HepG2 (cell line): ENCODE results near the gene KARS1. TPM values are rescaled to one million over a fixed set of nuclear protein-coding genes. Genes with fewer than 3 reads are reported as not detected.

Experiments used
- ATAC-seq: fragments of 200-7000 bp; cut with Tn5 transposase; 3 replicates; pipeline ENCODE4 v1.9.1; 2020; ENCODE audit warnings: mild to moderate bottlenecking, moderate library complexity
- BruUV-seq: library from RNA; stranded (reverse); fragments of 400-500 nt; replicated peaks from 2 replicates; lab custom pipeline; 2021; lab: Mats Ljungman, UMichigan
- CTCF ChIA-PET: fragments of 300-600 bp; formaldehyde crosslinking; extraction: SDS; loops from one replicate; lab custom pipeline; 2021; ENCODE audit warnings: low total read pairs, inconsistent platforms, low intra/inter-chr PET ratio; lab: Yijun Ruan, JAX
- POLR2A ChIA-PET: fragments of 350-600 bp; sonication (Branson Sonifier 250); formaldehyde crosslinking; loops from one replicate; lab custom pipeline; 2020; ENCODE audit warnings: antibody characterized with exemption, inconsistent platforms; lab: Yijun Ruan, JAX
- DNase-seq: peaks from one replicate; pipeline ENCODE4 v3.0.0-alpha.2; 2015; ENCODE audit warnings: low spot score
- FAIRE-seq: peaks from 3 replicates; lab custom pipeline; 2011; peaks lifted over from hg19 to GRCh38; lab: Jason Lieb, UNC
- H2AFZ ChIP-seq: one replicate; pipeline ENCODE4 v1.6.1; 2011; ENCODE audit warnings: low read length, inconsistent platforms
- H3K27ac ChIP-seq: fragments of 300-600 bp; 3 replicates; pipeline ENCODE4 v1.8.0; 2011; ENCODE audit warnings: mixed run types, mild to moderate bottlenecking, mixed read lengths, low read length, inconsistent platforms; ENCODE audit not compliant: insufficient read depth; ENCODE audit errors: extremely low read length
- H3K27me3 ChIP-seq, 2 experiments: fragments of 200-600 bp in 1 of 2; 2 replicates in 1 of 2; 3 replicates in 1 of 2; pipeline versions ENCODE4 v1.6.0 to v1.8.0; 2011; ENCODE audit warnings: low read length in 2 of 2, mild to moderate bottlenecking in 2 of 2, moderate library complexity in 2 of 2, inconsistent platforms in 1 of 2; ENCODE audit not compliant: insufficient read depth in 2 of 2, control insufficient read depth in 1 of 2
- H3K36me3 ChIP-seq, 2 experiments: fragments of 200-600 bp in 1 of 2; replicated peaks in 1 of 2; 2 replicates in 1 of 2; 3 replicates in 1 of 2; pipeline versions ENCODE4 v1.5.1 to v1.8.0; 2011; ENCODE audit warnings: low read length in 2 of 2, inconsistent platforms in 1 of 2; ENCODE audit not compliant: insufficient read depth in 2 of 2, control insufficient read depth in 1 of 2
- H3K4me1 ChIP-seq: 2 replicates; pipeline ENCODE4 v1.5.1; 2012; ENCODE audit warnings: low read length, inconsistent platforms; ENCODE audit not compliant: insufficient read depth
- H3K4me2 ChIP-seq: 2 replicates; pipeline ENCODE4 v1.6.0; 2011; ENCODE audit warnings: low read depth, low read length, inconsistent platforms
- H3K4me3 ChIP-seq, 3 experiments: fragments of 200-600 bp in 1 of 3; sonication (generic), shearing (Covaris generic) in 1 of 3; replicated peaks in 1 of 3; 2 replicates each; pipeline ENCODE4 v1.5.1; 2011 to 2016; ENCODE audit warnings: low read length in 3 of 3, inconsistent platforms in 2 of 3, low read depth in 2 of 3, mild to moderate bottlenecking in 2 of 3, control low read depth in 1 of 3, mixed read lengths in 1 of 3; ENCODE audit not compliant: insufficient read depth in 1 of 3
- H3K79me2 ChIP-seq: one replicate; pipeline ENCODE4 v1.6.1; 2011; ENCODE audit warnings: low read length, inconsistent platforms; ENCODE audit not compliant: insufficient read depth
- H3K9ac ChIP-seq: 2 replicates; pipeline ENCODE4 v1.6.0; 2011; ENCODE audit warnings: mild to moderate bottlenecking, low read depth, low read length, inconsistent platforms; ENCODE audit not compliant: insufficient read depth
- H3K9me3 ChIP-seq: 2 replicates; pipeline ENCODE4 v1.5.1; 2012; ENCODE audit warnings: mild to moderate bottlenecking, low read length
- H4K20me1 ChIP-seq: 2 replicates; pipeline ENCODE4 v1.6.0; 2011; ENCODE audit warnings: inconsistent platforms, mild to moderate bottlenecking, low read length, moderate library complexity; ENCODE audit not compliant: insufficient read depth
- ATF2 ChIP-seq: sonication (generic); formaldehyde crosslinking; IDR thresholded peaks from 2 replicates; pipeline ENCODE4 v1.4.0; 2020; ENCODE audit warnings: missing genetic modification reagents
- CEBPZ ChIP-seq: IDR thresholded peaks from 2 replicates; pipeline ENCODE4 v1.6.1; 2012; ENCODE audit warnings: low read length, improper control_type of control experiment
- CHCHD3 ChIP-seq: sonication (generic); formaldehyde crosslinking; IDR thresholded peaks from 2 replicates; pipeline ENCODE4 v1.8.0; 2022; ENCODE audit warnings: mild to moderate bottlenecking, missing genetic modification reagents, moderate library complexity
- HNF1A ChIP-seq, 2 experiments: sonication (generic) in 1 of 2; formaldehyde crosslinking in 1 of 2; IDR thresholded peaks; 2 replicates each; pipeline versions ENCODE4 v1.4.0 to v1.6.1; 2016 to 2020; ENCODE audit warnings: borderline replicate concordance in 1 of 2, low read depth in 1 of 2, mild to moderate bottlenecking in 1 of 2, missing genetic modification reagents in 1 of 2
- JUN ChIP-seq: sonication (generic); formaldehyde crosslinking; IDR thresholded peaks from 2 replicates; pipeline ENCODE4 v1.4.0; 2020; ENCODE audit warnings: mild to moderate bottlenecking, missing genetic modification reagents
- MAFK ChIP-seq, 2 experiments: IDR thresholded peaks in 1 of 2; conservative IDR thresholded peaks in 1 of 2; 2 replicates each; pipeline ENCODE4 v1.6.1; 2011; ENCODE audit warnings: improper control_type of control experiment in 2 of 2, low read length in 2 of 2
- NCOR1 ChIP-seq: fragments of 200-600 bp; sonication (generic); IDR thresholded peaks from 2 replicates; pipeline ENCODE4 v1.7.0; 2017; ENCODE audit warnings: antibody characterized with exemption, low read length, borderline replicate concordance
- PHB2 ChIP-seq: fragments of 450-650 bp; IDR thresholded peaks from 2 replicates; pipeline ENCODE4 v1.6.1; 2018; ENCODE audit not compliant: partially characterized antibody
- ZNF224 ChIP-seq: sonication (generic); formaldehyde crosslinking; IDR thresholded peaks from 2 replicates; pipeline ENCODE4 v1.5.0; 2020; ENCODE audit warnings: mild to moderate bottlenecking, missing genetic modification reagents
- ZNF280D ChIP-seq: sonication (generic); formaldehyde crosslinking; IDR thresholded peaks from 2 replicates; pipeline ENCODE4 v1.5.1; 2020; ENCODE audit warnings: mild to moderate bottlenecking, missing genetic modification reagents
- ZNF672 ChIP-seq: sonication (generic); formaldehyde crosslinking; IDR thresholded peaks from 2 replicates; pipeline ENCODE4 v1.8.1; 2022; ENCODE audit warnings: missing genetic modification reagents
- WGBS: methylation state at CpG from one replicate; pipeline ENCODE4 v1.1.6; 2017; ENCODE audit warnings: low lambda C conversion rate; 5-methylcytosine and 5-hydroxymethylcytosine counted together
- in situ Hi-C: cut with HindIII; loops from 2 replicates; pipeline ENCODE4 v1.10.0; 2017; ENCODE audit warnings: low pct_unique_long_range_greater_than_20kb; ENCODE audit not compliant: extremely low pct_ligation_motif_present
- intact Hi-C: fragments of 100-400 bp; cut with micrococcal nuclease; formaldehyde crosslinking; loops from one replicate; pipeline ENCODE4 v1.10.0; 2022; ENCODE audit not compliant: unreplicated experiment
- polyA plus RNA-seq, 8 experiments: library from polyadenylated mRNA; depleted of rRNA in 3 of 8; stranded (reverse) in 7 of 8; unstranded in 1 of 8; fragments of >200 nt; fragmentation: Illumina TruSeq in 4 of 8; extraction: Trizol in 4 of 8; gene quantifications; 2 replicates each; pipeline versions ENCODE4 v1.2.1 to v1.2.3, GENCODE V29; 2011 to 2016; ENCODE audit warnings: low read depth in 4 of 8, missing spikeins in 1 of 8, mixed read lengths in 1 of 8; ENCODE audit not compliant: insufficient read depth in 1 of 8
- total RNA-seq, 5 experiments: library from RNA; depleted of rRNA; stranded (reverse); fragments of >200 nt; fragmentation: Illumina TruSeq; extraction: Trizol; gene quantifications; 2 replicates each; pipeline ENCODE4 v1.2.3, GENCODE V29; 2016; ENCODE audit warnings: low read depth in 1 of 5

The KARS1 gene
- total and polyA plus RNA-seq, 2 of the 13 experiments (the other 11 are each of a cell fraction or from before 2014, with no cell fraction given) = 141 to 276 TPM

- H3K4me3 ChIP-seq = no peak overlapping the region
- H3K36me3 ChIP-seq = no peaks in the 10 kb centered on the region; a peak in 1 of 5 replicates
- no peak overlapping the region for H3K27ac ChIP-seq
- H3K4me1 ChIP-seq = peaks cover 12% of the 10 kb centered on the region
- H3K9ac ChIP-seq = no peak overlapping the region
- no peaks in the 10 kb centered on the region for H3K79me2 ChIP-seq
- DNase-seq = no peak
- intact Hi-C loops (no loop called here), in situ Hi-C loops (no loop called here)
- H4K20me1 ChIP-seq = no peaks in the 10 kb centered on the region
- no peak for ATAC-seq
- no peaks in the 10 kb centered on the region for H3K27me3 ChIP-seq
- no peak for FAIRE-seq
- no TSS peak for BruUV-seq
- no peaks in the 10 kb centered on the region for H3K9me3 ChIP-seq
- POLR2A ChIA-PET = no interaction called here
- H3K4me2 ChIP-seq = no peak overlapping the region
- WGBS = 87% methylated on average over 3 of the region's 3 CpGs
- H2AFZ ChIP-seq = no peak overlapping the region
- CTCF ChIA-PET = no interaction called here
- TF ChIP-seq MAFK (conservative IDR thresholded peaks at IDR 0.05 in 1 of 2, IDR thresholded peaks at IDR 0.05 in 1 of 2; ENCODE audit: low read length in 2 of 2) (no peak), PHB2 (no peak), CHCHD3 (CRISPR knock-in tag) (no peak), ATF2 (CRISPR knock-in tag) (no peak), ZNF280D (CRISPR knock-in tag) (no peak), HNF1A (IDR thresholded peaks at IDR 0.05; ENCODE audit: low read depth) (no peak), HNF1A (CRISPR knock-in tag; IDR thresholded peaks at IDR 0.05; ENCODE audit: borderline replicate concordance) (no peak), ZNF672 (CRISPR knock-in tag) (no peak), NCOR1 (no peak), CEBPZ (no peak), JUN (CRISPR knock-in tag) (no peak), ZNF224 (no peak)
Measured at GRCh38 chr16:75589306-75589705, 58.2 kb downstream of the KARS1 start.
